Liver (tissue), 9 donors: Measurements from ENCODE around the gene RAB22A. TPM values are rescaled to one million over a fixed set of nuclear protein-coding genes. Genes with fewer than 3 reads are reported as not detected.

Experiments
- DNase-seq: peaks from one replicate; pipeline ENCODE4 v3.0.0-alpha.2; 2017; ENCODE audit warnings: low spot score
- H3K27ac ChIP-seq, 2 donors: one replicate each; pipeline ENCODE4 v1.7.0; 2013; ENCODE audit warnings: inconsistent platforms in 2 of 2, low read length in 2 of 2, control low read depth in 1 of 2, low read depth in 1 of 2, mild to moderate bottlenecking in 1 of 2
- H3K27me3 ChIP-seq, 4 donors: one replicate each; pipeline versions ENCODE4 v1.6.1 to v1.7.0; 2013; ENCODE audit warnings: low read length in 3 of 4, inconsistent platforms in 1 of 4, mild to moderate bottlenecking in 1 of 4, moderate library complexity in 1 of 4; ENCODE audit not compliant: control insufficient read depth in 4 of 4, insufficient read depth in 4 of 4
- H3K36me3 ChIP-seq, 4 donors: one replicate each; pipeline versions ENCODE4 v1.6.1 to v1.7.0; 2013; ENCODE audit warnings: low read length in 3 of 4, mild to moderate bottlenecking in 3 of 4, low read depth in 1 of 4, moderate library complexity in 1 of 4; ENCODE audit not compliant: control insufficient read depth in 4 of 4, insufficient read depth in 3 of 4
- H3K4me1 ChIP-seq, 4 donors: one replicate each; pipeline versions ENCODE4 v1.6.1 to v1.7.0; 2013; ENCODE audit warnings: low read length in 3 of 4, mild to moderate bottlenecking in 3 of 4, moderate library complexity in 1 of 4; ENCODE audit not compliant: control insufficient read depth in 4 of 4, insufficient read depth in 4 of 4
- H3K4me3 ChIP-seq, 3 donors: one replicate each; pipeline versions ENCODE4 v1.6.1 to v1.7.0; 2013; ENCODE audit warnings: low read length in 3 of 3, control low read depth in 1 of 3, low read depth in 1 of 3, mild to moderate bottlenecking in 1 of 3
- H3K9ac ChIP-seq, 2 donors: one replicate each; pipeline ENCODE4 v1.7.0; 2013; ENCODE audit warnings: low read length in 2 of 2, mild to moderate bottlenecking in 2 of 2, moderate library complexity in 2 of 2, control low read depth in 1 of 2, low read depth in 1 of 2
- H3K9me3 ChIP-seq, 4 donors: one replicate each; pipeline versions ENCODE4 v1.6.1 to v1.7.0; 2013; ENCODE audit warnings: low read length in 3 of 4; ENCODE audit not compliant: control insufficient read depth in 4 of 4
- EGR1 ChIP-seq, 2 donors: IDR thresholded peaks; 2 replicates each; pipeline ENCODE4 v1.6.1; 2016 to 2018; ENCODE audit warnings: antibody characterized with exemption in 2 of 2, low read depth in 2 of 2
- FOXA1 ChIP-seq: IDR thresholded peaks from 2 replicates; pipeline ENCODE4 v1.6.1; 2016; ENCODE audit warnings: antibody characterized with exemption
- FOXA2 ChIP-seq: IDR thresholded peaks from 2 replicates; pipeline ENCODE4 v1.6.1; 2016; ENCODE audit warnings: antibody characterized with exemption
- GABPA ChIP-seq, 2 donors: IDR thresholded peaks in 1 of 2; conservative IDR thresholded peaks in 1 of 2; 2 replicates each; pipeline ENCODE4 v1.6.1; 2016; ENCODE audit warnings: antibody characterized with exemption in 2 of 2, mild to moderate bottlenecking in 1 of 2, moderate library complexity in 1 of 2
- HNF4A ChIP-seq, 2 donors: conservative IDR thresholded peaks; 2 replicates each; pipeline ENCODE4 v1.6.1; 2016; ENCODE audit warnings: antibody characterized with exemption in 2 of 2, mild to moderate bottlenecking in 2 of 2
- HNF4G ChIP-seq: IDR thresholded peaks from 2 replicates; pipeline ENCODE4 v1.6.1; 2016; ENCODE audit warnings: antibody characterized with exemption
- NR2F2 ChIP-seq: IDR thresholded peaks from 2 replicates; pipeline ENCODE4 v1.6.1; 2016; ENCODE audit warnings: antibody characterized with exemption
- RAD21 ChIP-seq, 2 donors: IDR thresholded peaks; 2 replicates each; pipeline ENCODE4 v1.6.1; 2016; ENCODE audit warnings: antibody characterized with exemption in 2 of 2, mild to moderate bottlenecking in 2 of 2
- RXRA ChIP-seq, 2 donors: IDR thresholded peaks; 2 replicates each; pipeline ENCODE4 v1.6.1; 2017 to 2018; ENCODE audit warnings: antibody characterized with exemption in 2 of 2, mild to moderate bottlenecking in 1 of 2
- SP1 ChIP-seq: IDR thresholded peaks from 2 replicates; pipeline ENCODE4 v1.6.1; 2018; ENCODE audit warnings: antibody characterized with exemption, mild to moderate bottlenecking
- TAF1 ChIP-seq: conservative IDR thresholded peaks from 2 replicates; pipeline ENCODE4 v1.6.1; 2016; ENCODE audit warnings: antibody characterized with exemption, mild to moderate bottlenecking
- YY1 ChIP-seq: IDR thresholded peaks from 2 replicates; pipeline ENCODE4 v1.6.1; 2016; ENCODE audit warnings: antibody characterized with exemption, mild to moderate bottlenecking
- WGBS: extraction: QIAGEN DNeasy Blood & Tissue Kit; methylation state at CpG from one replicate; pipeline ENCODE4 v1.1.7; 2013; 5-methylcytosine and 5-hydroxymethylcytosine counted together
- polyA plus RNA-seq, 2 donors: library from polyadenylated mRNA; stranded (reverse) in 1 of 2; unstranded in 1 of 2; fragments of 200-250 nt in 1 of 2; fragments of >200 nt in 1 of 2; fragmentation: Nextera tagmentation in 1 of 2; extraction: Ambion mirVana in 1 of 2; gene quantifications; one replicate each; pipeline versions ENCODE4 v1.2.1 to v1.2.3, GENCODE V29; 2013 to 2015
- total RNA-seq, 2 donors: library from RNA; depleted of rRNA; stranded (reverse); fragments of >200 nt; gene quantifications; one replicate each; pipeline ENCODE4 v1.2.3, GENCODE V29; 2014
- TF ChIP-seq, protein P1 (sequence below): IDR thresholded peaks from 2 replicates; pipeline ENCODE4 v1.6.1; 2016; ENCODE audit warnings: antibody characterized with exemption
- TF ChIP-seq, protein P2 (sequence below): fragments of 150-350 bp; IDR thresholded peaks from 2 replicates; pipeline ENCODE4 v1.5.1; 2017; ENCODE audit warnings: improper control_type of control experiment, low read depth, low read length; ENCODE audit not compliant: missing input control
- TF ChIP-seq, protein P3 (sequence below): IDR thresholded peaks from 2 replicates; pipeline ENCODE4 v1.6.1; 2016; ENCODE audit warnings: antibody characterized with exemption
- TF ChIP-seq, protein P4 (sequence below): IDR thresholded peaks from 2 replicates; pipeline ENCODE4 v1.6.1; 2016; ENCODE audit warnings: antibody characterized with exemption, mild to moderate bottlenecking
- TF ChIP-seq, protein P5 (sequence below): IDR thresholded peaks from 2 replicates; pipeline ENCODE4 v1.6.1; 2016; ENCODE audit warnings: antibody characterized with exemption
- donor health status: healthy.
- donor health status: healthy.
- donor health status: healthy.
- donor health status: healthy.
- donor health status: healthy.

RAB22A gene
- total and polyA plus RNA-seq, 4 donors, result 3.0 to 8.1 (median 5.8) TPM

DNA sequence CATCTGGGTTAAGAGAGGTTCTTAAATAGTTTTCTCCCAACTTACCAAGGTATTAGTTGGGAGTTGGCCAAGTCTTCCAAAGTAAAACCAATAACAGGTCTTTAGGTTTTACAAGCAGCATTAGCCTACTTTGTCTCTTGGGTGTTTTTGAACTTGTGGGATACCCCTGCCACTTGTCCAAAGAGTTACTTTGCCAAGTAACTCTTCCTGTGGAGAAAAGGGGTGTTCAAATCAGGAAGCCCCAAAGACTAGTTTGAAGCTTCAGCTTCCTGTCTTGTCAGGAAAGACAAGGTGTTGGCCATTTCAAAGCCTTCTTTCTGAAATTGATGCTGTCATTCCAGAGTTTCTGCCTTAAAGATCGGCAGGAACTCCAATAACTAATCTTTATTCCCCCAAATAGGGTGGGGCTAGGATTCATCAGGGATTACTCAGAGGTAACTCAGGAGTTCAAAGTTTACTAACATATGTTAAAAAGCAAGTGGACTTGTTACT is 822 bp downstream of the RAB22A start:
- peak overlapping the region; percentile 22 to 81 for H3K27ac ChIP-seq
- TF ChIP-seq, protein P1, sequence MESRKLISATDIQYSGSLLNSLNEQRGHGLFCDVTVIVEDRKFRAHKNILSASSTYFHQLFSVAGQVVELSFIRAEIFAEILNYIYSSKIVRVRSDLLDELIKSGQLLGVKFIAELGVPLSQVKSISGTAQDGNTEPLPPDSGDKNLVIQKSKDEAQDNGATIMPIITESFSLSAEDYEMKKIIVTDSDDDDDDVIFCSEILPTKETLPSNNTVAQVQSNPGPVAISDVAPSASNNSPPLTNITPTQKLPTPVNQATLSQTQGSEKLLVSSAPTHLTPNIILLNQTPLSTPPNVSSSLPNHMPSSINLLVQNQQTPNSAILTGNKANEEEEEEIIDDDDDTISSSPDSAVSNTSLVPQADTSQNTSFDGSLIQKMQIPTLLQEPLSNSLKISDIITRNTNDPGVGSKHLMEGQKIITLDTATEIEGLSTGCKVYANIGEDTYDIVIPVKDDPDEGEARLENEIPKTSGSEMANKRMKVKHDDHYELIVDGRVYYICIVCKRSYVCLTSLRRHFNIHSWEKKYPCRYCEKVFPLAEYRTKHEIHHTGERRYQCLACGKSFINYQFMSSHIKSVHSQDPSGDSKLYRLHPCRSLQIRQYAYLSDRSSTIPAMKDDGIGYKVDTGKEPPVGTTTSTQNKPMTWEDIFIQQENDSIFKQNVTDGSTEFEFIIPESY, result no peak
- TF ChIP-seq HNF4G (no peak), GABPA (IDR thresholded peaks at IDR 0.05 in 1 of 2, conservative IDR thresholded peaks at IDR 0.05 in 1 of 2) (no peak), RXRA (IDR thresholded peaks at IDR 0.05) (no peak), RAD21 (IDR thresholded peaks at IDR 0.05) (no peak), EGR1 (IDR thresholded peaks at IDR 0.05; ENCODE audit: low read depth in 2 of 2) (no peak), FOXA1 (no peak), HNF4A (conservative IDR thresholded peaks at IDR 0.05) (no peak)
- TF ChIP-seq, protein P2, sequence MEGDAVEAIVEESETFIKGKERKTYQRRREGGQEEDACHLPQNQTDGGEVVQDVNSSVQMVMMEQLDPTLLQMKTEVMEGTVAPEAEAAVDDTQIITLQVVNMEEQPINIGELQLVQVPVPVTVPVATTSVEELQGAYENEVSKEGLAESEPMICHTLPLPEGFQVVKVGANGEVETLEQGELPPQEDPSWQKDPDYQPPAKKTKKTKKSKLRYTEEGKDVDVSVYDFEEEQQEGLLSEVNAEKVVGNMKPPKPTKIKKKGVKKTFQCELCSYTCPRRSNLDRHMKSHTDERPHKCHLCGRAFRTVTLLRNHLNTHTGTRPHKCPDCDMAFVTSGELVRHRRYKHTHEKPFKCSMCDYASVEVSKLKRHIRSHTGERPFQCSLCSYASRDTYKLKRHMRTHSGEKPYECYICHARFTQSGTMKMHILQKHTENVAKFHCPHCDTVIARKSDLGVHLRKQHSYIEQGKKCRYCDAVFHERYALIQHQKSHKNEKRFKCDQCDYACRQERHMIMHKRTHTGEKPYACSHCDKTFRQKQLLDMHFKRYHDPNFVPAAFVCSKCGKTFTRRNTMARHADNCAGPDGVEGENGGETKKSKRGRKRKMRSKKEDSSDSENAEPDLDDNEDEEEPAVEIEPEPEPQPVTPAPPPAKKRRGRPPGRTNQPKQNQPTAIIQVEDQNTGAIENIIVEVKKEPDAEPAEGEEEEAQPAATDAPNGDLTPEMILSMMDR, result no peak
- no peaks in the 10 kb centered on the region for H3K27me3 ChIP-seq
- H3K36me3 ChIP-seq, result peaks cover 0 to 7% (median 4%) of the 10 kb centered on the region in 4 donors
- no peaks in the 10 kb centered on the region for H3K9me3 ChIP-seq
- H3K4me3 ChIP-seq, result peak overlapping the region; percentile 73 to 99 (median 75)
- WGBS, result 6% methylated on average over 1 of the region's 1 CpG
- peaks cover 0 to 10% (median 7%) of the 10 kb centered on the region in 4 donors for H3K4me1 ChIP-seq
- peak overlapping the region; percentile 43 to 63 for H3K9ac ChIP-seq
- DNase-seq, result no peak

DNA sequence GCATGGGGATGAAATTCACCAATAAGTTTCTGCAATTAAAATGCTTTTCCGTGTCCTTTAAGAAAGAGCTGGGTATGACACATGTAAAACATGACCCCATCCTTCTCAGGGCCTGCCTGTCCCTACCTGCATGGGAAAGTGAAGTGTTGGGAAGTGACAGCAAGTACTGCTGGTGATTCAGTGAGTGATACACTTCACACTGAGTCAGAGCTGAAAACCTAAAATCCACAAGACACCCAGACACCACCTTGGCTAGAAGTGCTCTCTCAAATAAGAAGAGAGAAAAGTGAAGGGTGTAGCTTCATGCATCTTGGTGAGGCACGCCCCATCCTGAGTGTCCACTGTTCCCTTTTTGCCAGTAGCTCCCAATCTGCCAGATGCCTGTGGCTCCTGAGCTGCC is 3.3 kb downstream of the RAB22A start:
- Histone ChIP-seq H3K27me3 (no peaks in the 10 kb centered on the region), H3K36me3 (peaks cover 2 to 14% (median 6%) of the 10 kb centered on the region in 4 donors), H3K4me1 (peaks cover 0 to 10% (median 7%) of the 10 kb centered on the region in 4 donors), H3K9ac (no peak overlapping the region), H3K9me3 (no peaks in the 10 kb centered on the region), H3K4me3 (no peak overlapping the region), H3K27ac (no peak overlapping the region)
- WGBS, result 79% methylated on average over 2 of the region's 2 CpGs
- DNase-seq, result no peak
- TF ChIP-seq HNF4G (no peak), NR2F2 (no peak), TAF1 (no peak), RAD21 (IDR thresholded peaks at IDR 0.05) (no peak), HNF4A (conservative IDR thresholded peaks at IDR 0.05) (no peak), FOXA1 (no peak), FOXA2 (no peak), SP1 (no peak), YY1 (no peak), RXRA (IDR thresholded peaks at IDR 0.05) (no peak)
- TF ChIP-seq, protein P3, sequence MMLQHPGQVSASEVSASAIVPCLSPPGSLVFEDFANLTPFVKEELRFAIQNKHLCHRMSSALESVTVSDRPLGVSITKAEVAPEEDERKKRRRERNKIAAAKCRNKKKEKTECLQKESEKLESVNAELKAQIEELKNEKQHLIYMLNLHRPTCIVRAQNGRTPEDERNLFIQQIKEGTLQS, result no peak
- TF ChIP-seq, protein P1, result no peak
- TF ChIP-seq, protein P4, sequence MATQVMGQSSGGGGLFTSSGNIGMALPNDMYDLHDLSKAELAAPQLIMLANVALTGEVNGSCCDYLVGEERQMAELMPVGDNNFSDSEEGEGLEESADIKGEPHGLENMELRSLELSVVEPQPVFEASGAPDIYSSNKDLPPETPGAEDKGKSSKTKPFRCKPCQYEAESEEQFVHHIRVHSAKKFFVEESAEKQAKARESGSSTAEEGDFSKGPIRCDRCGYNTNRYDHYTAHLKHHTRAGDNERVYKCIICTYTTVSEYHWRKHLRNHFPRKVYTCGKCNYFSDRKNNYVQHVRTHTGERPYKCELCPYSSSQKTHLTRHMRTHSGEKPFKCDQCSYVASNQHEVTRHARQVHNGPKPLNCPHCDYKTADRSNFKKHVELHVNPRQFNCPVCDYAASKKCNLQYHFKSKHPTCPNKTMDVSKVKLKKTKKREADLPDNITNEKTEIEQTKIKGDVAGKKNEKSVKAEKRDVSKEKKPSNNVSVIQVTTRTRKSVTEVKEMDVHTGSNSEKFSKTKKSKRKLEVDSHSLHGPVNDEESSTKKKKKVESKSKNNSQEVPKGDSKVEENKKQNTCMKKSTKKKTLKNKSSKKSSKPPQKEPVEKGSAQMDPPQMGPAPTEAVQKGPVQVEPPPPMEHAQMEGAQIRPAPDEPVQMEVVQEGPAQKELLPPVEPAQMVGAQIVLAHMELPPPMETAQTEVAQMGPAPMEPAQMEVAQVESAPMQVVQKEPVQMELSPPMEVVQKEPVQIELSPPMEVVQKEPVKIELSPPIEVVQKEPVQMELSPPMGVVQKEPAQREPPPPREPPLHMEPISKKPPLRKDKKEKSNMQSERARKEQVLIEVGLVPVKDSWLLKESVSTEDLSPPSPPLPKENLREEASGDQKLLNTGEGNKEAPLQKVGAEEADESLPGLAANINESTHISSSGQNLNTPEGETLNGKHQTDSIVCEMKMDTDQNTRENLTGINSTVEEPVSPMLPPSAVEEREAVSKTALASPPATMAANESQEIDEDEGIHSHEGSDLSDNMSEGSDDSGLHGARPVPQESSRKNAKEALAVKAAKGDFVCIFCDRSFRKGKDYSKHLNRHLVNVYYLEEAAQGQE, result no peak
- TF ChIP-seq, protein P2, result no peak
- TF ChIP-seq, protein P5, sequence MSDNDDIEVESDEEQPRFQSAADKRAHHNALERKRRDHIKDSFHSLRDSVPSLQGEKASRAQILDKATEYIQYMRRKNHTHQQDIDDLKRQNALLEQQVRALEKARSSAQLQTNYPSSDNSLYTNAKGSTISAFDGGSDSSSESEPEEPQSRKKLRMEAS, result no peak
